GM11168 (cell line): ENCODE data around the gene KRTAP5-4.
"Not testable (repeated sequence)": the region's sequence is repeated elsewhere in the genome, so short reads cannot be mapped to it uniquely, and the experiment has no call there.

ENCODE experiments used
- in situ Hi-C: fragments of 300-500 bp; cut with MboI; formaldehyde crosslinking; loops from one replicate; pipeline ENCODE4 v1.12.0; 2022; ENCODE audit warnings: low sequenced_read_pairs; ENCODE audit not compliant: unreplicated experiment

Gene KRTAP5-4

GRCh38 chr11:1622086-1622485 is at the start of gene KRTAP5-4:
Gene KRTAP5-4 (minus strand): TSS chr11:1622138. CDS start chr11:1622093, 45 bp downstream.
- in situ Hi-C loops = no loop called here

- in situ Hi-C loops = no loop called here
Measured at GRCh38 chr11:1671658-1672057, 49.7 kb upstream of the KRTAP5-4 start.

GRCh38 chr11:1670905-1671371 is 49.0 kb upstream of the KRTAP5-4 start:
- in situ Hi-C loops = no loop called here

GRCh38 chr11:1670457-1670856 is 48.5 kb upstream of the KRTAP5-4 start:
- in situ Hi-C loops = not testable (repeated sequence)

- in situ Hi-C loops = no loop called here
Measured at GRCh38 chr11:1669546-1670218, 47.7 kb upstream of the KRTAP5-4 start.

GRCh38 chr11:1668911-1669473 is 47.1 kb upstream of the KRTAP5-4 start:
- in situ Hi-C loops = no loop called here

GRCh38 chr11:1667906-1668305 is 46.0 kb upstream of the KRTAP5-4 start:
- in situ Hi-C loops = no loop called here

- in situ Hi-C loops = no loop called here
Measured at GRCh38 chr11:1667121-1667850, 45.3 kb upstream of the KRTAP5-4 start.

GRCh38 chr11:1665313-1665712 is 43.4 kb upstream of the KRTAP5-4 start:
- in situ Hi-C loops = no loop called here

- in situ Hi-C loops = not testable (repeated sequence)
Measured at GRCh38 chr11:1662699-1663283, 40.9 kb upstream of the KRTAP5-4 start.

- in situ Hi-C loops = not testable (repeated sequence)
Measured at GRCh38 chr11:1661454-1662269, 39.7 kb upstream of the KRTAP5-4 start.

- in situ Hi-C loops = no loop called here
Measured at GRCh38 chr11:1660111-1660867, 38.4 kb upstream of the KRTAP5-4 start.

- in situ Hi-C loops = no loop called here
Measured at GRCh38 chr11:1659506-1659905, 37.6 kb upstream of the KRTAP5-4 start.

GRCh38 chr11:1656670-1657069 is 34.7 kb upstream of the KRTAP5-4 start:
- in situ Hi-C loops = no loop called here

- in situ Hi-C loops = no loop called here
Measured at GRCh38 chr11:1656061-1656441, 34.1 kb upstream of the KRTAP5-4 start.

- in situ Hi-C loops = no loop called here
Measured at GRCh38 chr11:1655168-1656060, 33.5 kb upstream of the KRTAP5-4 start.

- in situ Hi-C loops = no loop called here
Measured at GRCh38 chr11:1654388-1655167, 32.6 kb upstream of the KRTAP5-4 start.
